Transverse colon (tissue), 4 donors: ENCODE data around the gene FAM107B.

Experiments used
- CTCF ChIP-seq, 5 experiments: fragments of 200-600 bp in 3 of 5; fragments of 450-650 bp in 2 of 5; sonication (generic) in 3 of 5; IDR thresholded peaks; 1 replicate in 2 of 5; 2 replicates in 3 of 5; pipeline ENCODE4 v1.5.1; 2016 to 2017; ENCODE audit warnings: antibody characterized with exemption in 5 of 5, inconsistent platforms in 3 of 5, mild to moderate bottlenecking in 2 of 5, moderate library complexity in 1 of 5
- EP300 ChIP-seq: sonication (generic); formaldehyde crosslinking; IDR thresholded peaks from one replicate; pipeline ENCODE4 v1.6.1; 2017; ENCODE audit warnings: antibody characterized with exemption, low read depth
- POLR2A ChIP-seq: fragments of 450-650 bp; IDR thresholded peaks from one replicate; pipeline ENCODE4 v1.6.1; 2016; ENCODE audit warnings: antibody characterized with exemption, mild to moderate bottlenecking, moderate library complexity
- POLR2AphosphoS5 ChIP-seq, 3 donors: sonication (generic); formaldehyde crosslinking; IDR thresholded peaks; one replicate each; pipeline ENCODE4 v1.6.1; 2016; ENCODE audit warnings: antibody characterized with exemption in 3 of 3

DNA sequence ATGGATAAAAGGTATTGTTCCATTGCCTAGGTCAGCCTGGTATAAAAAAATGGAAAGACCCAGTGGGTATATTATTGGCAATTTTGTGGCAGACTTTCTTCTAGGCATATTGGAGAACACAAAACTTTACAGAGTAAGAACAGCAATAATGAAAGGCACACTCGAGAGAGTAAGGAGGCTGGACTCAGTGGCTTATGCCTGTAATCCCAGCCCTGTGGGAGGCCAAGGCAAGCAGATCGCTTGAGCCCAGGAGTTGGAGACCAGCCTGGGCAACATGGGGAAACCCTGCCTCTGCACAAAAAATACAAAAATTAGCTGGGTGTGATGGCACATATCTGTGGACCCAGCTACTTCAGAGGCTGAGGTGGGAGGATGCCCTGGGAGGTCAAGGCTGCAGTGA is 158.2 kb downstream of the FAM107B start:
- TF ChIP-seq CTCF (IDR thresholded peaks at IDR 0.05): no peak
- TF ChIP-seq POLR2A: no peak
- TF ChIP-seq EP300: no peak
- TF ChIP-seq POLR2AphosphoS5 (IDR thresholded peaks at IDR 0.05): no peak
